ENCODE measurements around the gene DLGAP1.
"Not testable (repeated sequence)": the region's sequence is repeated elsewhere in the genome, so short reads cannot be mapped to it uniquely, and the experiment has no call there.

Gene DLGAP1

GRCh38 chr18:4455113-4455811 lies at the start of gene DLGAP1:
Gene DLGAP1 (minus strand): TSS chr18:4455307.
- no peak for DNase-seq

- DNase-seq, result not testable (repeated sequence)
These were observed 39.7 kb upstream of the DLGAP1 start for GRCh38 chr18:4494703-4495284.

- DNase-seq, result no peak
These were observed 13.4 kb upstream of the DLGAP1 start for GRCh38 chr18:4468511-4468910.

GRCh38 chr18:4454537-4455112 lies 482 bp downstream of the DLGAP1 start:
- DNase-seq, result no peak

GRCh38 chr18:4453874-4454536 lies 1.1 kb downstream of the DLGAP1 start:
- no peak for DNase-seq

GRCh38 chr18:4453567-4453873 lies 1.6 kb downstream of the DLGAP1 start:
- DNase-seq, result no peak

- DNase-seq, result peak; percentile 46
These were observed 4.9 kb downstream of the DLGAP1 start for GRCh38 chr18:4450065-4450658.

GRCh38 chr18:4445902-4446301 lies 9.2 kb downstream of the DLGAP1 start:
- DNase-seq, result no peak

GRCh38 chr18:4444306-4444705 lies 10.8 kb downstream of the DLGAP1 start:
- DNase-seq, result no peak

GRCh38 chr18:4441098-4441497 lies 14.0 kb downstream of the DLGAP1 start:
- no peak for DNase-seq

- DNase-seq, result no peak
These were observed 16.2 kb downstream of the DLGAP1 start for GRCh38 chr18:4438938-4439337.

GRCh38 chr18:4433717-4434116 lies 21.4 kb downstream of the DLGAP1 start:
- DNase-seq, result no peak

- no peak for DNase-seq
These were observed 24.3 kb downstream of the DLGAP1 start for GRCh38 chr18:4430836-4431235.

GRCh38 chr18:4417714-4418113 lies 37.4 kb downstream of the DLGAP1 start:
- DNase-seq, result no peak

- DNase-seq, result no peak
These were observed 38.1 kb downstream of the DLGAP1 start for GRCh38 chr18:4416976-4417375.

GRCh38 chr18:4412286-4412685 lies 42.8 kb downstream of the DLGAP1 start:
- DNase-seq, result no peak

GRCh38 chr18:4406856-4407255 lies 48.3 kb downstream of the DLGAP1 start:
- DNase-seq, result no peak

GRCh38 chr18:4405965-4406364 lies 49.1 kb downstream of the DLGAP1 start:
- no peak for DNase-seq

- no peak for DNase-seq
These were observed 51.3 kb downstream of the DLGAP1 start for GRCh38 chr18:4403836-4404235.

GRCh38 chr18:4400911-4401310 lies 54.2 kb downstream of the DLGAP1 start:
- no peak for DNase-seq

- DNase-seq, result no peak
These were observed 55.2 kb downstream of the DLGAP1 start for GRCh38 chr18:4399929-4400328.

- no peak for DNase-seq
These were observed 60.4 kb downstream of the DLGAP1 start for GRCh38 chr18:4394700-4395099.

GRCh38 chr18:4391859-4392258 lies 63.2 kb downstream of the DLGAP1 start:
- DNase-seq, result no peak

GRCh38 chr18:4385876-4386275 lies 69.2 kb downstream of the DLGAP1 start:
- no peak for DNase-seq
